Thymus (tissue), 11 donors: ENCODE data around the gene DLG4. TPM values are rescaled to one million over a fixed set of nuclear protein-coding genes. Genes with fewer than 3 reads are reported as not detected.

Experiments used
- DNase-seq, 9 donors: peaks; one replicate each; pipeline ENCODE4 v3.0.0-alpha.2; 2013; ENCODE audit warnings: low spot score in 9 of 9, low read depth in 6 of 9, missing footprints in 1 of 9
- H3K27ac ChIP-seq, 2 donors: one replicate each; pipeline ENCODE4 v1.5.1; 2013; ENCODE audit warnings: control low read depth in 1 of 2, low read depth in 1 of 2, low read length in 1 of 2, mild to moderate bottlenecking in 1 of 2, moderate library complexity in 1 of 2
- H3K27me3 ChIP-seq, 2 donors: one replicate each; pipeline ENCODE4 v1.5.1; 2013; ENCODE audit warnings: low read length in 1 of 2; ENCODE audit not compliant: control insufficient read depth in 2 of 2, insufficient read depth in 1 of 2
- H3K36me3 ChIP-seq, 2 donors: one replicate each; pipeline ENCODE4 v1.5.1; 2013; ENCODE audit warnings: low read length in 1 of 2, mild to moderate bottlenecking in 1 of 2, moderate library complexity in 1 of 2; ENCODE audit not compliant: control insufficient read depth in 2 of 2, insufficient read depth in 2 of 2
- H3K4me1 ChIP-seq, 2 donors: one replicate each; pipeline ENCODE4 v1.5.1; 2013; ENCODE audit warnings: low read length in 2 of 2; ENCODE audit not compliant: control insufficient read depth in 2 of 2, insufficient read depth in 2 of 2
- H3K4me3 ChIP-seq, 2 donors: one replicate each; pipeline ENCODE4 v1.5.1; 2013; ENCODE audit warnings: low read length in 2 of 2, control low read depth in 1 of 2, mild to moderate bottlenecking in 1 of 2
- H3K9me3 ChIP-seq, 2 donors: one replicate each; pipeline ENCODE4 v1.5.1; 2013; ENCODE audit warnings: low read length in 1 of 2, mild to moderate bottlenecking in 1 of 2; ENCODE audit not compliant: control insufficient read depth in 2 of 2, insufficient read depth in 1 of 2
- WGBS: extraction: QIAGEN DNeasy Blood & Tissue Kit; methylation state at CpG from one replicate; pipeline ENCODE4 v1.1.7; 2013; 5-methylcytosine and 5-hydroxymethylcytosine counted together
- polyA plus RNA-seq: library from polyadenylated mRNA; stranded (reverse); fragments of 200-250 nt; gene quantifications from one replicate; pipeline ENCODE4 v1.2.3, GENCODE V29; 2013
- total RNA-seq: library from RNA; stranded (reverse); fragments of 120-200 nt; gene quantifications from one replicate; pipeline ENCODE4 v1.2.4, GENCODE V29; 2013
- donor health status: healthy.

The DLG4 gene
- total and polyA plus RNA-seq, 2 donors = 8.5 to 15.1 TPM

DNA sequence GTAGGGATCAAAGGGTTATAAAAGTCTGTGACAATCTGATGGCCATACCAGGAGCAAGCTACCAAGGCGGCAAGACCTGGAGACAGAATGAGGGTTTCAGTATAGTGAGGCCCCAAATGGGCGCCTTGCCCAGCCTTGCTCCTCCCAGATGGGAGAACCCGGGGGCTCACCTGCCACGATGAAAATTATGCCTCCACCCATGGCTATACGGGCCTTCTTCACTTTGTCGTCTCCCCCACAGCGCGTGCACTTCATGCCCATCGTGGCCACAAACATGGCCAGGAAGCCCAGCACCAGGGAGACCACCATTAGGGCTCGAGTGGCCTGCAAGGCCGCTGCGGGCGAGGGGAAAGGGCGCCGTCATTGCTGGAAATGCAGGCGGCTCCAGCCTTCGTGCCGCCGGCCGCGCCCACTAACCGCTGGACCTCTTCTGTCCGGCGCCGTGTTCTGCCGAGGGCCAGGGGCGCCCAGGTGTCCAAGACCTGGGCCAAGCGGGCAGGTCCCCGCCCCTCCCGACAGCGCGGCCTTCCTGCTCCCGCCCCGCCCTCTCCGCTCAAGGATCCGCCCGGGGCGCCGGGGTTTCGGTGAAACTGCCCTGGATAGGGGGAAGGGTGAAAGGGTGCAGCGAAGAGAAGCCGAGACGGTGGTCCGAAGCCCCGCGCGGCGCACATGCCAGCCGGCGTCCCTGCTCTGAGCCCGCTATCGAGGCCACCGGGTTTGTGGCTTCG, 41.2 kb upstream of the DLG4 start:
- DNase-seq = peak in 1 of 9 donors; percentile 28
- peaks cover 15 to 31% of the 10 kb centered on the region in 2 donors for H3K4me1 ChIP-seq
- peaks cover 39 to 58% of the 10 kb centered on the region in 2 donors for H3K27me3 ChIP-seq

DNA sequence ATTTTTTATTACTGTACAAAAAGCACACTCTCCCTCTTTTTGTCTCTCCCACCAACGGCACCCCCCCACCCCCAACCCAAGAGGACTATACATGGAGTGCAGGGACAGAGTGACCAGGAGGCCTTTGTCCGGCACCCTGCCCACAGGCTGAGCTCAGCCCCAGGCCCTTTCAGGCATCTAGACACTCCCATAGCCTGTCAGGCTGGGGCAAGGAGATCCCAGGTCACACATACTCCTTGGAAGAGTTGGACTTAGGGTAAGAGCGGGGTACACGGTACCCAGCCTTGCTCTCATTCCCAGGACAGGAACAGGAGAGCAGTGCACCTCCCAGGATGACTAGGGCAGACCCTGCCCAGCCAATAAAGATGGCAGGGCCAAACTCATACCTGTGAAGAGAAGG, 40.5 kb upstream of the DLG4 start:
- H3K9me3 ChIP-seq = peaks cover 0 to 7% of the 10 kb centered on the region in 2 donors
- H3K4me3 ChIP-seq = no peak overlapping the region
- H3K36me3 ChIP-seq = peaks cover 36 to 39% of the 10 kb centered on the region in 2 donors
- no peak for DNase-seq
- 94% methylated on average over 4 of the region's 4 CpGs for WGBS
- peaks cover 15 to 31% of the 10 kb centered on the region in 2 donors for H3K4me1 ChIP-seq
- peaks cover 39 to 51% of the 10 kb centered on the region in 2 donors for H3K27me3 ChIP-seq
- no peak overlapping the region for H3K27ac ChIP-seq

More for the DNA sequence above, 41.2 kb upstream of the DLG4 start:
- peaks cover 0 to 7% of the 10 kb centered on the region in 2 donors for H3K9me3 ChIP-seq
- peaks cover 36% of the 10 kb centered on the region in 2 donors for H3K36me3 ChIP-seq
- H3K27ac ChIP-seq = peak overlapping the region in 1 of 2 donors; percentile 25
- 12% methylated on average over 54 of the region's 54 CpGs for WGBS
- H3K4me3 ChIP-seq = peak overlapping the region; percentile 8 to 45

DNA sequence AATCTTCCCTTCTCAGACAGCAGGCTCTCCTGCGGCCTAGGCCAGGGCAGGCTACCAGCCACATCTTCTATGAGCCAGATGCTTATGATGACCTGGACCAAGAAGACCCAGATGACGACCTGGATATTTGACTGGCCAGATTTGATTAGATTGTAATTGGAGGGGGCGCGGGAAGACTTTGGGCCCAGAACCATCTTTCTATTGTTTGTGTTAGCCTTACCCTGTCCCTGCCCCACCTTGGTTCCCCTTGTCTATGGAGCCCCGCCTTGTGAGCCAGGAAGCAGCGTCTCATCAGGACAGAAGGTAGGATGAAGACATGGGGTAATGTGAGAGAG, 39.9 kb upstream of the DLG4 start:
- no peak overlapping the region for H3K27ac ChIP-seq
- no peak overlapping the region for H3K4me3 ChIP-seq
- peaks cover 41 to 43% of the 10 kb centered on the region in 2 donors for H3K36me3 ChIP-seq
- peaks cover 39 to 48% of the 10 kb centered on the region in 2 donors for H3K27me3 ChIP-seq
- H3K9me3 ChIP-seq = peaks cover 0 to 7% of the 10 kb centered on the region in 2 donors
- 97% methylated on average over 6 of the region's 6 CpGs for WGBS
- H3K4me1 ChIP-seq = peaks cover 15 to 31% of the 10 kb centered on the region in 2 donors
- DNase-seq = no peak

GRCh38 chr17:7258731-7259554, 39.3 kb upstream of the DLG4 start:
- 96% methylated on average over 7 of the region's 7 CpGs for WGBS
- peaks cover 45 to 47% of the 10 kb centered on the region in 2 donors for H3K36me3 ChIP-seq
- DNase-seq = no peak
- H3K4me1 ChIP-seq = peaks cover 15 to 31% of the 10 kb centered on the region in 2 donors
- peaks cover 36 to 42% of the 10 kb centered on the region in 2 donors for H3K27me3 ChIP-seq
- H3K4me3 ChIP-seq = no peak overlapping the region
- H3K9me3 ChIP-seq = peaks cover 0 to 7% of the 10 kb centered on the region in 2 donors
- no peak overlapping the region for H3K27ac ChIP-seq

GRCh38 chr17:7256766-7257456, 37.3 kb upstream of the DLG4 start:
- H3K27ac ChIP-seq = no peak overlapping the region
- peaks cover 45 to 48% of the 10 kb centered on the region in 2 donors for H3K36me3 ChIP-seq
- H3K4me3 ChIP-seq = no peak overlapping the region
- H3K9me3 ChIP-seq = peaks cover 0 to 4% of the 10 kb centered on the region in 2 donors
- 97% methylated on average over 8 of the region's 8 CpGs for WGBS
- no peak for DNase-seq
- peaks cover 21% of the 10 kb centered on the region in 2 donors for H3K27me3 ChIP-seq
- peaks cover 7 to 16% of the 10 kb centered on the region in 2 donors for H3K4me1 ChIP-seq

DNA sequence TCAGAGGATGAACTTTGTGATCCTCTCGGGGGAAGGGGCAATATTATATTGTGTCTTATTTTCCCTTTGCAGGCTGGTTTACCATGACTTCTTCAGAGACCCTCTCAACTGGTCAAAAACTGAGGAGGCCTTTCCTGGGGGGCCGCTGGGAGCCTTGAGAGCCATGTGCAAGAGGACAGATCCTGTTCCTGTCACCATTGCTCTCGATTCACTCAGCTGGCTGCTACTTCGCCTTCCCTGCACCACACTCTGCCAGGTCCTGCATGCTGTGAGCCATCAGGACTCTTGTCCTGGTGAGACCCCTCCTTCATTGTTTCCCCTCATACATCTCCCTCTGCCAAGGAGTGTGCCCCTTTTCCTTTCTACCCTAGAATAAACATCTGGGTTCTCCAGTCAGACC, 34.9 kb upstream of the DLG4 start:
- DNase-seq = no peak
- Histone ChIP-seq H3K4me3 (no peak overlapping the region), H3K36me3 (peaks cover 40 to 43% of the 10 kb centered on the region in 2 donors), H3K9me3 (peaks cover 0 to 4% of the 10 kb centered on the region in 2 donors), H3K27me3 (no peaks in the 10 kb centered on the region), H3K4me1 (peaks cover 12 to 18% of the 10 kb centered on the region in 2 donors), H3K27ac (no peak overlapping the region)
- WGBS = 98% methylated on average over 4 of the region's 4 CpGs

DNA sequence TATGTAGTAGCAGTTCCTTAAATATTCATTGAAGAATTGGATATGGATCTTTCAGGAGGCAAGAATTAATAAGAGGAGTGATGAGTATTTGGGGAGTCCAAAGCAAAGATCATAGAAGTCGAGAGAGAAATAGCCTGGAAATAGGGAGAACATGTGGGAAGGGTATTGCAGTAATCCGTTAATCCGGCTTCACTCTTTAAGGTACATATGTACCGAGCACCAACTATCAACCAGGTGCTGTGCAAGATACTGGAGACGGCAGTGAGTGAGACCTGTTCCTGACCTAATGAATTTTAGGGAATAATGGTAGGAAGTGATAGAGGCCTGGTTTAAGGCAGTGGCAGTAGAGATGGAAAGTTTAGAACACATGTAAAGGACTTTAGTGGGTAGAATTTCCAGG, 33.4 kb upstream of the DLG4 start:
- no peak for DNase-seq
- peak overlapping the region in 1 of 2 donors; percentile 97 for H3K27ac ChIP-seq
- H3K4me3 ChIP-seq = peak overlapping the region; percentile 85 to 88
- 93% methylated on average over 5 of the region's 5 CpGs for WGBS
- H3K4me1 ChIP-seq = peaks cover 12 to 27% of the 10 kb centered on the region in 2 donors
- peaks cover 0 to 4% of the 10 kb centered on the region in 2 donors for H3K9me3 ChIP-seq
- H3K27me3 ChIP-seq = no peaks in the 10 kb centered on the region
- H3K36me3 ChIP-seq = peaks cover 26 to 36% of the 10 kb centered on the region in 2 donors

- peaks cover 0 to 4% of the 10 kb centered on the region in 2 donors for H3K9me3 ChIP-seq
- peaks cover 20 to 33% of the 10 kb centered on the region in 2 donors for H3K36me3 ChIP-seq
- DNase-seq = peak in 7 of 9 donors; percentile 65 to 91 (median 74)
- peaks cover 12 to 27% of the 10 kb centered on the region in 2 donors for H3K4me1 ChIP-seq
- peak within 1 kb of the TSS; percentile 85 to 88 for H3K4me3 ChIP-seq
- H3K27ac ChIP-seq = peak within 1 kb of the TSS; percentile 97 to 99
- 1% methylated on average over 55 of the region's 55 CpGs for WGBS
- H3K27me3 ChIP-seq = no peaks in the 10 kb centered on the region
These were observed 32.8 kb upstream of the DLG4 start, which contains the start of gene ELP5 for GRCh38 chr17:7252176-7253043. Gene ELP5 (plus strand): TSS chr17:7252215. CDS start chr17:7252551, 336 bp downstream.
